Neural crest cell (in vitro differentiated cells): ENCODE measurements around the gene CYTH1. TPM values are rescaled to one million over a fixed set of nuclear protein-coding genes. Genes with fewer than 3 reads are reported as not detected.

Experiments used
- DNase-seq: peaks from one replicate; pipeline ENCODE4 v3.0.0; 2021; ENCODE audit warnings: low read depth, mixed read lengths, low spot score
- H3K27ac Mint-ChIP-seq: one replicate; pipeline ENCODE4 v1.8.0; 2021; ENCODE audit warnings: mild to moderate bottlenecking, mixed read lengths; ENCODE audit not compliant: unreplicated experiment
- H3K27me3 Mint-ChIP-seq: 2 replicates; pipeline ENCODE4 v1.8.0; 2021; ENCODE audit warnings: low read depth, mild to moderate bottlenecking, mixed read lengths
- H3K36me3 Mint-ChIP-seq: 2 replicates; pipeline ENCODE4 v1.8.0; 2021; ENCODE audit warnings: low read depth, mild to moderate bottlenecking, mixed read lengths
- H3K4me1 Mint-ChIP-seq: 2 replicates; pipeline ENCODE4 v1.8.0; 2021; ENCODE audit warnings: mixed read lengths
- H3K4me3 Mint-ChIP-seq: one replicate; pipeline ENCODE4 v1.8.0; 2021; ENCODE audit warnings: mild to moderate bottlenecking, mixed read lengths
- H3K9me3 Mint-ChIP-seq: 2 replicates; pipeline ENCODE4 v1.8.0; 2021; ENCODE audit warnings: mixed read lengths
- total RNA-seq: library from RNA; stranded (reverse); gene quantifications from 2 replicates; pipeline ENCODE4 v1.2.1, GENCODE V29; 2021
- TF ChIP-seq, protein P1 (sequence below): fragments of 200-600 bp; sonication (generic); conservative IDR thresholded peaks from 2 replicates; pipeline ENCODE4 v1.5.0; 2021; ENCODE audit warnings: antibody characterized with exemption, mild to moderate bottlenecking

CYTH1 gene
- total RNA-seq, 1 donor from 2014 or later: 26.8 TPM

- Mint-ChIP-seq H3K4me3 (no peak overlapping the region), H3K4me1 (no peaks in the 10 kb centered on the region), H3K36me3 (peaks cover 19% of the 10 kb centered on the region), H3K9me3 (no peaks in the 10 kb centered on the region), H3K27ac (no peak overlapping the region), H3K27me3 (no peaks in the 10 kb centered on the region)
- no peak for DNase-seq
- TF ChIP-seq, protein P1, sequence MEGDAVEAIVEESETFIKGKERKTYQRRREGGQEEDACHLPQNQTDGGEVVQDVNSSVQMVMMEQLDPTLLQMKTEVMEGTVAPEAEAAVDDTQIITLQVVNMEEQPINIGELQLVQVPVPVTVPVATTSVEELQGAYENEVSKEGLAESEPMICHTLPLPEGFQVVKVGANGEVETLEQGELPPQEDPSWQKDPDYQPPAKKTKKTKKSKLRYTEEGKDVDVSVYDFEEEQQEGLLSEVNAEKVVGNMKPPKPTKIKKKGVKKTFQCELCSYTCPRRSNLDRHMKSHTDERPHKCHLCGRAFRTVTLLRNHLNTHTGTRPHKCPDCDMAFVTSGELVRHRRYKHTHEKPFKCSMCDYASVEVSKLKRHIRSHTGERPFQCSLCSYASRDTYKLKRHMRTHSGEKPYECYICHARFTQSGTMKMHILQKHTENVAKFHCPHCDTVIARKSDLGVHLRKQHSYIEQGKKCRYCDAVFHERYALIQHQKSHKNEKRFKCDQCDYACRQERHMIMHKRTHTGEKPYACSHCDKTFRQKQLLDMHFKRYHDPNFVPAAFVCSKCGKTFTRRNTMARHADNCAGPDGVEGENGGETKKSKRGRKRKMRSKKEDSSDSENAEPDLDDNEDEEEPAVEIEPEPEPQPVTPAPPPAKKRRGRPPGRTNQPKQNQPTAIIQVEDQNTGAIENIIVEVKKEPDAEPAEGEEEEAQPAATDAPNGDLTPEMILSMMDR: no peak
Observed at GRCh38 chr17:78684026-78684425, 98.0 kb downstream of the CYTH1 start.

DNA sequence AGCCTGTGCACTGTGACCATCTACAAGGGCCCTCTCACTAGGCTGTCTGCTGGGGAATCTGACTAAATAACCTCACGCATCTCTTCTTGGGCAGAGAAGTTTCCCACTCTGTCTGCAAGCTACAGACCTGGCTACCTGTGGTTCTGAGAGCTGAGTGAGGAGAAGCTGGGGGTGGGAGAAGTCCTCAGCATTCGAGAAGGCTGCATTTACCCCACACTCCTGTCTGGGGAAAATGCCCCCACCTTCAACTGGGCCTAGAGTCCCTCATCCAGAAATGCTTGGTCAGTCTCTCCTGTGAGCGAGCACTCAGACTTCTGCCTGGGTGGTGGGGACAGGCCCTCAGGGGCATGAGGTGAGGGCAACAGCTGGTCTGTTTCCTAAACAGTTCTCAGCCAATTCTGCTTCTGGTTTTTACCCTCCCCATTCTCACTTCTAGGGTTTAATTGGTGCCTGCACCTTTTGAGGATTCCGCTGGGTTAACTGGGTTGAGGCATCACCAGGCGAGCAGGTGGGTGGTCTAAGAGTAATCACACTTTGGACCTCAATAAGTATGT lies 98.6 kb downstream of the CYTH1 start:
- Mint-ChIP-seq H3K27me3 (no peaks in the 10 kb centered on the region), H3K36me3 (peaks cover 13% of the 10 kb centered on the region), H3K9me3 (no peaks in the 10 kb centered on the region), H3K4me1 (no peaks in the 10 kb centered on the region), H3K4me3 (no peak overlapping the region), H3K27ac (no peak overlapping the region)
- DNase-seq: no peak
- TF ChIP-seq, protein P1: no peak

DNA sequence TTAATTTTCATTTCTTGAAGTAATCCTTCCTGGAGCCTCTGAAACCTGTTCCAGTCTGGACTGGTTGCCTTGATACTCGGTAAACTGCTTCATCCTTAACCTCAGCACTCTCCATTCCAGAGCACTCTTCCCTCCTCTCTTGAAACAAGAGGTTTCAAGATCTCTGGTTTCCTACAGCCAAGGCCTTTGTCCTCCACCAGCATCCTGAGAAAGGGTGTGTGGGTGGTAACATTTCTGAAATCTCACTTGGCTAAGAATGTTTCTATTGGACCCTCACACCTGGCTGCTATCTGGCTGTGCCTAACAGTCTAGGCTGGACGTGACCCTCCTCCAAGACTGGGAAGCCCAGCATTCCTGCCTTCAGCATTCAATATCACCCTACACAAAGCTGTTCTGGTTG lies 99.7 kb downstream of the CYTH1 start:
- H3K27me3 Mint-ChIP-seq: no peaks in the 10 kb centered on the region
- H3K36me3 Mint-ChIP-seq: peaks cover 3% of the 10 kb centered on the region
- no peaks in the 10 kb centered on the region for H3K4me1 Mint-ChIP-seq
- no peak overlapping the region for H3K27ac Mint-ChIP-seq
- no peak overlapping the region for H3K4me3 Mint-ChIP-seq
- DNase-seq: no peak
- TF ChIP-seq, protein P1: no peak
- no peaks in the 10 kb centered on the region for H3K9me3 Mint-ChIP-seq

- Mint-ChIP-seq H3K9me3 (no peaks in the 10 kb centered on the region), H3K4me3 (no peak overlapping the region), H3K27me3 (no peaks in the 10 kb centered on the region), H3K27ac (no peak overlapping the region), H3K4me1 (no peaks in the 10 kb centered on the region), H3K36me3 (no peaks in the 10 kb centered on the region)
- no peak for DNase-seq
- TF ChIP-seq, protein P1: no peak
Observed at GRCh38 chr17:78680436-78680835, 101.6 kb downstream of the CYTH1 start.

DNA sequence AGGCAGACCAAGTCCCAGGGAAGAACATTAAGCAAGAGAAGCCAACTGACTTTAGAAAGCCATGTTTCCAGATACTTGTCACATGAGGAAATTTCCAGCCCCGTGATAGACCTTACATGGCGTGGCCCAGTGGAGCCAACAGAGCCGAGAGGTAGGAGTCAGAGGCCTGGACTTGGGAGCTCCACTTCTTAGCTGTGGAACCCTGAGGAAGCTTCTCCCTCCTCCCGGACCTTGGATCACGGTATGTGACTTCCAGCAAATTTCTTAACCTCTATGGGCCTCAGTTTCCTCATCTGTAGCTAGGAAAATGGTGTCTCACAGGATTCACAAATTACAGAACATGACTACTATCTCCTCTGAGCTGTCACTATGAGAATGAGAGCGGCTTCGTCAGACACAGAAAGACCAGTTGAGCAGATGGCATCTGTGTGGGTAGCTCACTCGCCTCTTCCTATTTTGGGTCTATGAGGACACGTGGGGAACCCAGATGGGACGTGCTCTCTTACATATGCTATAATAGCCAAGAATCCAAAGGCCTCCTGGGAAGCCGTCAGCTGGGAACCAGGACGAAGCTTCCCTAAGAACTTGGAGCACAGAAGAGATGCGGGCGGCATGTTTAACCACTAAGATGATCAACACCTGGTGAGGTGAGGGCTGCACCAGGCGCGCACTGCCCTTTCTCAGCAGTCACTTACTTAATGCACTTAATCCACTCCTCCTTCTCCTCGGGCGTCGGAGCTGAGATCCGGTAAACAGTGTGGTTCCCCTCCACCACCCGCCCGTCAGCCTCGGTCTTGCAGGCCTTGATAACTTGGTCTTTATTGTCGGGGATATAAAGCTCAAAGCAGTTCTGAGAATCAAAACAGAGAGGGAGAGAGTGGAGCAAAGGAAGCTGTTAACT lies 102.3 kb downstream of the CYTH1 start:
- no peaks in the 10 kb centered on the region for H3K27me3 Mint-ChIP-seq
- no peaks in the 10 kb centered on the region for H3K9me3 Mint-ChIP-seq
- H3K27ac Mint-ChIP-seq: no peak overlapping the region
- TF ChIP-seq, protein P1: no peak
- no peaks in the 10 kb centered on the region for H3K36me3 Mint-ChIP-seq
- H3K4me3 Mint-ChIP-seq: no peak overlapping the region
- DNase-seq: no peak
- H3K4me1 Mint-ChIP-seq: no peaks in the 10 kb centered on the region
